ENCODE data around the gene YPEL2.

YPEL2 gene

GRCh38 chr17:59421722-59422121, 90.3 kb downstream of the YPEL2 start:
- TF ChIP-seq CTCF (IDR thresholded peaks at IDR 0.05): no peak
- no peak for TF ChIP-seq ZFX (IDR thresholded peaks at IDR 0.05; ENCODE audit: borderline replicate concordance)
- H3K27ac ChIP-seq: no peak overlapping the region

- TF ChIP-seq ZFX (IDR thresholded peaks at IDR 0.05; ENCODE audit: borderline replicate concordance): no peak
- TF ChIP-seq CTCF (IDR thresholded peaks at IDR 0.05): no peak
- no peak overlapping the region for H3K27ac ChIP-seq
Measured at GRCh38 chr17:59423137-59423724, 91.8 kb downstream of the YPEL2 start.

- no peak overlapping the region for H3K27ac ChIP-seq
- no peak for TF ChIP-seq CTCF (IDR thresholded peaks at IDR 0.05)
- TF ChIP-seq ZFX (IDR thresholded peaks at IDR 0.05; ENCODE audit: borderline replicate concordance): no peak
Measured at GRCh38 chr17:59423903-59424302, 92.4 kb downstream of the YPEL2 start.

GRCh38 chr17:59424331-59424730, 92.9 kb downstream of the YPEL2 start:
- TF ChIP-seq CTCF (IDR thresholded peaks at IDR 0.05) (no peak), ZFX (IDR thresholded peaks at IDR 0.05; ENCODE audit: borderline replicate concordance) (no peak)
- no peak overlapping the region for H3K27ac ChIP-seq

GRCh38 chr17:59425085-59425931, 93.9 kb downstream of the YPEL2 start:
- no peak overlapping the region for H3K27ac ChIP-seq
- no peak for TF ChIP-seq CTCF (IDR thresholded peaks at IDR 0.05)
- no peak for TF ChIP-seq ZFX (IDR thresholded peaks at IDR 0.05; ENCODE audit: borderline replicate concordance)

GRCh38 chr17:59426031-59426430, 94.6 kb downstream of the YPEL2 start:
- TF ChIP-seq ZFX (IDR thresholded peaks at IDR 0.05; ENCODE audit: borderline replicate concordance) (no peak), CTCF (IDR thresholded peaks at IDR 0.05) (no peak)
- H3K27ac ChIP-seq: no peak overlapping the region

GRCh38 chr17:59427425-59427921, 96.0 kb downstream of the YPEL2 start:
- TF ChIP-seq CTCF (IDR thresholded peaks at IDR 0.05): no peak
- no peak for TF ChIP-seq ZFX (IDR thresholded peaks at IDR 0.05; ENCODE audit: borderline replicate concordance)
- no peak overlapping the region for H3K27ac ChIP-seq
